ENCODE data around the gene MAN2B1. TPM values are rescaled to one million over a fixed set of nuclear protein-coding genes. Genes with fewer than 3 reads are reported as not detected.

The MAN2B1 gene
- total RNA-seq, 1 experiment from 2014 or later = 93.5 TPM

- TF ChIP-seq CTCF (conservative IDR thresholded peaks at IDR 0.05) = no peak
- no peak overlapping the region for H3K27ac Mint-ChIP-seq
- Histone ChIP-seq H3K79me1 (ENCODE audit: insufficient read depth, low read depth, low read length, poor library complexity, severe bottlenecking) (no peaks in the 10 kb centered on the region), H4K8ac (replicated peaks; ENCODE audit: insufficient read length, low read depth, low read length) (no peak overlapping the region), H3K4ac (ENCODE audit: low read depth, low read length) (no peak overlapping the region), H2BK5ac (ENCODE audit: insufficient read length, low read length) (no peak overlapping the region), H4K20me1 (ENCODE audit: control insufficient read depth, insufficient read depth, insufficient read length) (no peaks in the 10 kb centered on the region), H3K9me3 (ENCODE audit: control insufficient read depth, low read depth, low read length) (no peaks in the 10 kb centered on the region), H3K23ac (ENCODE audit: insufficient read length, low read depth, low read length) (no peak overlapping the region), H3K18ac (ENCODE audit: insufficient read length, low read depth, low read length) (no peak overlapping the region), H2BK15ac (ENCODE audit: low read depth, low read length) (no peak overlapping the region), H2AK5ac (ENCODE audit: insufficient read length, low read length) (no peak overlapping the region), H3K14ac (ENCODE audit: insufficient read depth, low read length) (no peak overlapping the region), H2BK20ac (ENCODE audit: low read depth, low read length, poor library complexity, severe bottlenecking) (no peak overlapping the region), H4K5ac (ENCODE audit: insufficient read length, low read depth, low read length) (no peak overlapping the region), H3K56ac (ENCODE audit: insufficient read length, low read depth, low read length) (no peak overlapping the region), H3K4me2 (ENCODE audit: insufficient read depth, insufficient read length, low read length) (no peak overlapping the region), H3K79me2 (ENCODE audit: insufficient read depth, low read length) (no peaks in the 10 kb centered on the region), H3K4me1 (ENCODE audit: insufficient read depth, low read length) (no peaks in the 10 kb centered on the region), H3K23me2 (ENCODE audit: insufficient read length, low read depth, low read length, poor library complexity, severe bottlenecking) (peaks cover 4% of the 10 kb centered on the region), H4K91ac (ENCODE audit: insufficient read length, low read depth, low read length) (no peak overlapping the region), H3K27me3 (ENCODE audit: insufficient read depth, low read length) (no peaks in the 10 kb centered on the region), H3K27ac (ENCODE audit: insufficient read length, low read depth, low read length) (no peak overlapping the region), H2BK12ac (ENCODE audit: insufficient read length, low read depth, low read length) (no peak overlapping the region), H3K9ac (ENCODE audit: extremely low read depth, insufficient read length, low read length) (no peak overlapping the region), H2AFZ (ENCODE audit: low read length) (no peak overlapping the region), H2BK120ac (ENCODE audit: low read depth, low read length, poor library complexity, severe bottlenecking) (no peak overlapping the region), H3T11ph (ENCODE audit: low read length) (no peak overlapping the region)
- no peak for DNase-seq
- H3K9me3 Mint-ChIP-seq = peaks cover 3 to 4% of the 10 kb centered on the region in 2 experiments; a peak in 4 of 5 replicates
- H3K27me3 Mint-ChIP-seq (ENCODE audit: low read depth) = peaks cover 12% of the 10 kb centered on the region
- peaks cover 2 to 12% (median 5%) of the 10 kb centered on the region in 3 experiments; a peak in 4 of 7 replicates for H3K36me3 Mint-ChIP-seq (ENCODE audit: insufficient read depth in 1 of 3, low read depth in 3 of 3)
- H3K4me3 Mint-ChIP-seq = no peak overlapping the region
- peaks cover 2 to 5% of the 10 kb centered on the region in 2 experiments; a peak in 1 of 4 replicates for H3K4me1 Mint-ChIP-seq
- WGBS (ENCODE audit: extremely low coverage, insufficient read length, low lambda C conversion rate) = no CpG with 5 or more reads among the region's 26 CpGs
Observed at GRCh38 chr19:12642506-12642905, 24.0 kb downstream of the MAN2B1 start.

Data from H9 (cell line).